RWPE2 (cell line): ENCODE data around the gene PRKD2.
A peak's percentile ranks its signal among the peaks of the same experiment; 100 is the strongest.
"Not testable (repeated sequence)": the region's sequence is repeated elsewhere in the genome, so short reads cannot be mapped to it uniquely, and the experiment has no call there.

Experiments used
- ATAC-seq: fragments of 200-7000 bp; cut with Tn5 transposase; 3 replicates; pipeline ENCODE4 v1.9.1; 2021; ENCODE audit warnings: low read depth
- DNase-seq: peaks from one replicate; pipeline ENCODE4 v3.0.0-alpha.2; 2020; ENCODE audit warnings: low spot score
- H3K27ac ChIP-seq: fragments of 450-650 bp; 2 replicates; pipeline ENCODE4 v1.5.1; 2017; ENCODE audit warnings: mild to moderate bottlenecking; ENCODE audit not compliant: poor library complexity, severe bottlenecking
- H3K27me3 ChIP-seq: fragments of 250-450 bp; sonication (Bioruptor Pico); 2 replicates; pipeline ENCODE4 v1.5.1; 2021; ENCODE audit warnings: mild to moderate bottlenecking, moderate library complexity; ENCODE audit not compliant: insufficient read depth, poor library complexity, severe bottlenecking
- H3K36me3 ChIP-seq: fragments of 250-450 bp; sonication (Bioruptor Pico); 2 replicates; pipeline ENCODE4 v1.5.1; 2020; ENCODE audit warnings: low read depth, mild to moderate bottlenecking, moderate library complexity
- H3K4me1 ChIP-seq: fragments of 250-450 bp; sonication (Bioruptor Pico); 2 replicates; pipeline ENCODE4 v1.5.1; 2021; ENCODE audit warnings: mild to moderate bottlenecking, moderate library complexity; ENCODE audit not compliant: insufficient read depth, poor library complexity, severe bottlenecking
- H3K4me3 ChIP-seq: fragments of 250-450 bp; sonication (Bioruptor Pico); 2 replicates; pipeline ENCODE4 v1.5.1; 2021; ENCODE audit warnings: mild to moderate bottlenecking, moderate library complexity; ENCODE audit not compliant: severe bottlenecking
- H3K9me3 ChIP-seq: fragments of 250-450 bp; sonication (Bioruptor Pico); 2 replicates; pipeline ENCODE4 v1.5.1; 2021; ENCODE audit warnings: mild to moderate bottlenecking, moderate library complexity; ENCODE audit not compliant: severe bottlenecking
- TF ChIP-seq, protein P1 (sequence below): fragments of 450-650 bp; IDR thresholded peaks from one replicate; pipeline ENCODE4 v1.5.1; 2017; ENCODE audit warnings: mild to moderate bottlenecking, moderate library complexity; ENCODE audit not compliant: poor library complexity, severe bottlenecking

PRKD2 gene

DNA sequence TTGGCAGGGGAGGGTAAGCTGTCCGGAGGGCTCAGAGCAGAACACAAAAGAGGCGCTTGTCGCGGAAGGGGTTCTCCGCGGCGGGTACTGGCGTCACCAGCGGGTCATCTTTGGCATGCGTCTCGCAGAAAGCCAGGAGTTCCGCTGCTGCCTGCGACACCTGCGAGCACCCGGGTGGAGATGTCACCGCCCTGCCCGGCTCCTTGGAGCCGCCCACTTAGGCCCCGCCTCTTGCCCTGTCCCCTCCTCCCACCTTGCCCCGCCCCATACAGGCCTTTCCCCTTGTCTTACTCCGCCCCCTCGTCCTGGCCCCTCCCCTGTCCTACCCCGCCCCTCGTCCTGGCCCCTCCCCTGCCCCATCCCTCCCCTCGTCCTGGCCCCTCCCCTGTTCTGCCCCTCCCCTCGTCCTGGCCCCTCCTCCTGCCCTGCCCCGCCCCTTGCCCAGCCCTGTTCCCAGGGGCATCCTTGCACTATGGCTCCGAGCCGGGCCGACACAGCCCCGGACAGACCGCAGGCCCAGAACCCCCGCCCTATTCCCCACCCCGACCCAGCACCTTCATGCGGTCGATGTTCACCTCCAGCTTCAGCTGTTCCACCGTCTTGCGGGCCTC is 82.8 kb downstream of the PRKD2 start:
- ATAC-seq (peak; percentile 62), DNase-seq (peak; percentile 90)
- no peak overlapping the region for H3K27ac ChIP-seq
- H3K4me3 ChIP-seq: peak overlapping the region; percentile 27
- peaks cover 8% of the 10 kb centered on the region for H3K4me1 ChIP-seq
- H3K27me3 ChIP-seq: peaks cover 35% of the 10 kb centered on the region
- TF ChIP-seq, protein P1, sequence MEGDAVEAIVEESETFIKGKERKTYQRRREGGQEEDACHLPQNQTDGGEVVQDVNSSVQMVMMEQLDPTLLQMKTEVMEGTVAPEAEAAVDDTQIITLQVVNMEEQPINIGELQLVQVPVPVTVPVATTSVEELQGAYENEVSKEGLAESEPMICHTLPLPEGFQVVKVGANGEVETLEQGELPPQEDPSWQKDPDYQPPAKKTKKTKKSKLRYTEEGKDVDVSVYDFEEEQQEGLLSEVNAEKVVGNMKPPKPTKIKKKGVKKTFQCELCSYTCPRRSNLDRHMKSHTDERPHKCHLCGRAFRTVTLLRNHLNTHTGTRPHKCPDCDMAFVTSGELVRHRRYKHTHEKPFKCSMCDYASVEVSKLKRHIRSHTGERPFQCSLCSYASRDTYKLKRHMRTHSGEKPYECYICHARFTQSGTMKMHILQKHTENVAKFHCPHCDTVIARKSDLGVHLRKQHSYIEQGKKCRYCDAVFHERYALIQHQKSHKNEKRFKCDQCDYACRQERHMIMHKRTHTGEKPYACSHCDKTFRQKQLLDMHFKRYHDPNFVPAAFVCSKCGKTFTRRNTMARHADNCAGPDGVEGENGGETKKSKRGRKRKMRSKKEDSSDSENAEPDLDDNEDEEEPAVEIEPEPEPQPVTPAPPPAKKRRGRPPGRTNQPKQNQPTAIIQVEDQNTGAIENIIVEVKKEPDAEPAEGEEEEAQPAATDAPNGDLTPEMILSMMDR: no peak
- no peaks in the 10 kb centered on the region for H3K36me3 ChIP-seq
- H3K9me3 ChIP-seq: no peaks in the 10 kb centered on the region

- TF ChIP-seq, protein P1: no peak
- H3K27me3 ChIP-seq: peaks cover 32% of the 10 kb centered on the region
- H3K9me3 ChIP-seq: no peaks in the 10 kb centered on the region
- H3K4me3 ChIP-seq: no peak overlapping the region
- DNase-seq (peak; percentile 43), ATAC-seq (no peak)
- H3K27ac ChIP-seq: no peak overlapping the region
- peaks cover 8% of the 10 kb centered on the region for H3K4me1 ChIP-seq
- H3K36me3 ChIP-seq: no peaks in the 10 kb centered on the region
Observed at GRCh38 chr19:46633130-46633529, 83.8 kb downstream of the PRKD2 start.

GRCh38 chr19:46631481-46631880 is 85.4 kb downstream of the PRKD2 start:
- Histone ChIP-seq H3K36me3 (no peaks in the 10 kb centered on the region), H3K4me3 (no peak overlapping the region), H3K27me3 (peaks cover 17% of the 10 kb centered on the region), H3K27ac (no peak overlapping the region), H3K4me1 (peaks cover 8% of the 10 kb centered on the region), H3K9me3 (no peaks in the 10 kb centered on the region)
- TF ChIP-seq, protein P1: no peak
- peak; percentile 52 for DNase-seq
- ATAC-seq: no peak

- DNase-seq (peak; percentile 36), ATAC-seq (no peak)
- Histone ChIP-seq H3K9me3 (no peaks in the 10 kb centered on the region), H3K27me3 (peaks cover 9% of the 10 kb centered on the region), H3K27ac (no peak overlapping the region), H3K36me3 (no peaks in the 10 kb centered on the region), H3K4me3 (no peak overlapping the region), H3K4me1 (peaks cover 8% of the 10 kb centered on the region)
- TF ChIP-seq, protein P1: no peak
Observed at GRCh38 chr19:46630586-46631205, 86.2 kb downstream of the PRKD2 start.

DNA sequence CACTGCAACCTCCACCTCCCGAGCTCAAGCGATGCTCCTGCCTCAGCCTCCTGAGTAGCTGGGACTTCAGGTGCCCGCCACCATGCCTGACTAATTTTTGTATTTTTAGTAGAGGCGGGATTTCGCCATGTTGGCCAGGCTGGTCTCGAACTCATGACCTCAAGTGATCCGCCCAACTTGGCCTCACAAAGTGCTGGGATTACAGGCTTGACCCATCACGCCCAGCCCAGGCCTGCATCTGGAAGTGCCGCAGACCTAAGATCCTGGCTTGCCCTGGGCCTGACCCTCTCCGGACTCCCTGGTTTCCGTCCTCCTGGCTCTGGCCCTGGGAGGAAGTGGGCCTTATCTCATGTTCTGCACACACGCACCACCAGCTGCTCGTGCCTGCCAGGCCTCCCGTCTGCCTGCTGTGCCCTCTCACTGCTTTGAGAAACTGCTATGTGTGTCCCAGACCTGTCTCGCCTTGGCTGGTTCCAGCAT is 87.3 kb downstream of the PRKD2 start:
- no peak for ATAC-seq
- Histone ChIP-seq H3K4me3 (no peak overlapping the region), H3K27me3 (peaks cover 3% of the 10 kb centered on the region)

GRCh38 chr19:46628970-46629369 is 87.9 kb downstream of the PRKD2 start:
- H3K27me3 ChIP-seq, H3K36me3 ChIP-seq, H3K4me3 ChIP-seq, ATAC-seq, H3K27ac ChIP-seq, H3K9me3 ChIP-seq, DNase-seq: not testable (repeated sequence)
- H3K4me1 ChIP-seq: peaks cover 11% of the 10 kb centered on the region

More for the DNA sequence above, 87.3 kb downstream of the PRKD2 start:
- Histone ChIP-seq H3K27ac (no peak overlapping the region), H3K4me1 (peaks cover 13% of the 10 kb centered on the region), H3K36me3 (no peaks in the 10 kb centered on the region), H3K9me3 (no peaks in the 10 kb centered on the region)
- DNase-seq: peak; percentile 28
- TF ChIP-seq, protein P1: no peak
